HG03025 (cell line): ENCODE measurements around the gene HAT1.
"Not testable (repeated sequence)": the region's sequence is repeated elsewhere in the genome, so short reads cannot be mapped to it uniquely, and the experiment has no call there.

Experiments used
- ATAC-seq: cut with Tn5 transposase; IDR thresholded peaks from one replicate; pipeline ENCODE4 v1.9.1; 2021; ENCODE audit warnings: mild to moderate bottlenecking, moderate library complexity; ENCODE audit not compliant: unreplicated experiment, low FRiP score

The HAT1 gene

GRCh38 chr2:171922230-171923022 is at the start of gene HAT1:
Gene HAT1 (plus strand): TSS chr2:171922461. CDS start chr2:171922501, 40 bp downstream.
- ATAC-seq: peak; percentile 95

GRCh38 chr2:171874517-171874916 is 47.7 kb upstream of the HAT1 start:
- ATAC-seq: no peak

GRCh38 chr2:171874963-171875362 is 47.3 kb upstream of the HAT1 start:
- no peak for ATAC-seq

GRCh38 chr2:171878481-171878993 is 43.7 kb upstream of the HAT1 start:
- no peak for ATAC-seq

GRCh38 chr2:171879865-171880264 is 42.4 kb upstream of the HAT1 start:
- no peak for ATAC-seq

- ATAC-seq: no peak
Measured at GRCh38 chr2:171880774-171881173, 41.5 kb upstream of the HAT1 start.

- ATAC-seq: no peak
Measured at GRCh38 chr2:171882089-171882769, 40.0 kb upstream of the HAT1 start.

GRCh38 chr2:171883275-171883893 is 38.9 kb upstream of the HAT1 start:
- no peak for ATAC-seq

- no peak for ATAC-seq
Measured at GRCh38 chr2:171889333-171889732, 32.9 kb upstream of the HAT1 start.

- ATAC-seq: no peak
Measured at GRCh38 chr2:171889808-171890207, 32.5 kb upstream of the HAT1 start.

- no peak for ATAC-seq
Measured at GRCh38 chr2:171893196-171893823, 29.0 kb upstream of the HAT1 start.

GRCh38 chr2:171893824-171894611 is 28.2 kb upstream of the HAT1 start, which contains the start of gene SLC25A12:
Gene SLC25A12 (minus strand): TSS chr2:171894244. CDS start chr2:171894214, 30 bp downstream.
- peak; percentile 79 for ATAC-seq

- no peak for ATAC-seq
Measured at GRCh38 chr2:171894612-171894947, 27.7 kb upstream of the HAT1 start.

GRCh38 chr2:171895786-171896185 is 26.5 kb upstream of the HAT1 start:
- ATAC-seq: no peak

GRCh38 chr2:171899623-171900282 is 22.5 kb upstream of the HAT1 start:
- not testable (repeated sequence) for ATAC-seq

- ATAC-seq: no peak
Measured at GRCh38 chr2:171902840-171903420, 19.3 kb upstream of the HAT1 start.

- no peak for ATAC-seq
Measured at GRCh38 chr2:171908235-171908634, 14.0 kb upstream of the HAT1 start.

GRCh38 chr2:171909266-171909665 is 13.0 kb upstream of the HAT1 start:
- no peak for ATAC-seq

- no peak for ATAC-seq
Measured at GRCh38 chr2:171910494-171910893, 11.8 kb upstream of the HAT1 start.
